GM12878 (cell line): ENCODE data around the gene DLG2. TPM values are rescaled to one million over a fixed set of nuclear protein-coding genes. Genes with fewer than 3 reads are reported as not detected.

ENCODE experiments used
- ATAC-seq: fragments of 200-7000 bp; cut with Tn5 transposase; 3 replicates; pipeline ENCODE4 v1.9.1; 2020; ENCODE audit warnings: mild to moderate bottlenecking, moderate library complexity
- BruUV-seq: library from RNA; stranded (reverse); fragments of 400-500 nt; replicated peaks from 2 replicates; lab custom pipeline; 2021; lab: Mats Ljungman, UMichigan
- CTCF ChIA-PET: fragments of 300-600 bp; sonication (Branson Sonifier 250); formaldehyde crosslinking; extraction: SDS; loops from one replicate; lab custom pipeline; 2021; ENCODE audit warnings: inconsistent platforms; lab: Yijun Ruan, JAX
- POLR2A ChIA-PET: fragments of 350-600 bp; formaldehyde crosslinking; extraction: SDS; loops from one replicate; lab custom pipeline; 2021; ENCODE audit warnings: inconsistent platforms; lab: Charles Lee
- RAD21 ChIA-PET: fragments of 300-600 bp; sonication (Branson Sonifier 250); formaldehyde crosslinking; loops from one replicate; lab custom pipeline; 2023; ENCODE audit warnings: antibody characterized with exemption; ENCODE audit not compliant: unreplicated experiment; lab: Charles Lee
- SMC1A ChIA-PET: fragments of 300-600 bp; sonication (Branson Sonifier 250); formaldehyde crosslinking; loops from one replicate; lab custom pipeline; 2023; ENCODE audit not compliant: unreplicated experiment, uncharacterized antibody; lab: Charles Lee
- DNase-seq: peaks from one replicate; pipeline ENCODE4 v3.0.0-alpha.2; 2011; ENCODE audit warnings: low read depth, low spot score
- FAIRE-seq: peaks from 3 replicates; lab custom pipeline; 2011; peaks lifted over from hg19 to GRCh38; lab: Jason Lieb, UNC
- H2AFZ ChIP-seq: 2 replicates; pipeline ENCODE4 v1.6.0; 2011; ENCODE audit warnings: low read depth, low read length, control low read depth; ENCODE audit not compliant: control insufficient read depth
- H3K27ac ChIP-seq: 2 replicates; pipeline ENCODE4 v1.5.1; 2011; ENCODE audit warnings: control low read depth; ENCODE audit not compliant: control insufficient read depth, insufficient read depth
- H3K27me3 ChIP-seq, 2 experiments: replicated peaks in 1 of 2; 2 replicates each; pipeline versions ENCODE4 v1.6.0 to v1.6.1; 2011; ENCODE audit warnings: low read length in 1 of 2; ENCODE audit not compliant: control insufficient read depth in 2 of 2, insufficient read depth in 2 of 2
- H3K36me3 ChIP-seq, 2 experiments: 2 replicates each; pipeline ENCODE4 v1.5.1; 2011; ENCODE audit warnings: low read length in 1 of 2; ENCODE audit not compliant: control insufficient read depth in 2 of 2, insufficient read depth in 2 of 2
- H3K4me1 ChIP-seq: 2 replicates; pipeline ENCODE4 v1.6.1; 2011; ENCODE audit warnings: mild to moderate bottlenecking, low read length, moderate library complexity, mixed read lengths; ENCODE audit not compliant: control insufficient read depth, insufficient read depth
- H3K4me2 ChIP-seq: 2 replicates; pipeline ENCODE4 v1.6.0; 2011; ENCODE audit warnings: control low read depth; ENCODE audit not compliant: control insufficient read depth, insufficient read depth
- H3K4me3 ChIP-seq: fragments of 200-600 bp; sonication (generic); 2 replicates; pipeline ENCODE4 v1.5.1; 2016
- H3K79me2 ChIP-seq: 2 replicates; pipeline ENCODE4 v1.6.0; 2011; ENCODE audit warnings: low read length; ENCODE audit not compliant: control insufficient read depth, insufficient read depth
- H3K9ac ChIP-seq: 2 replicates; pipeline ENCODE4 v1.8.0; 2011; ENCODE audit warnings: low read length, control low read depth, mixed read lengths; ENCODE audit not compliant: control insufficient read depth, insufficient read depth
- H3K9me3 ChIP-seq: replicated peaks from 3 replicates; pipeline ENCODE4 v1.5.1; 2011; ENCODE audit warnings: mild to moderate bottlenecking, low read length; ENCODE audit not compliant: control insufficient read depth, insufficient read depth
- H4K20me1 ChIP-seq: 2 replicates; pipeline ENCODE4 v1.6.0; 2011; ENCODE audit not compliant: control insufficient read depth, insufficient read depth
- BRCA1 ChIP-seq: IDR thresholded peaks from 2 replicates; pipeline ENCODE4 v1.6.1; 2011; ENCODE audit warnings: low read depth, low read length, improper control_type of control experiment
- EGR1 ChIP-seq, 2 experiments: IDR thresholded peaks; 1 replicate in 1 of 2; 2 replicates in 1 of 2; pipeline ENCODE4 v1.6.1; 2011 to 2012; ENCODE audit warnings: low read depth in 2 of 2, low read length in 2 of 2, borderline replicate concordance in 1 of 2, mild to moderate bottlenecking in 1 of 2, moderate library complexity in 1 of 2
- HCFC1 ChIP-seq: fragments of 150-350 bp; IDR thresholded peaks from 2 replicates; pipeline ENCODE4 v1.6.1; 2014; ENCODE audit warnings: low read length
- IKZF2 ChIP-seq, 2 experiments: fragments of 450-650 bp; IDR thresholded peaks; 2 replicates each; pipeline ENCODE4 v1.6.1; 2017; ENCODE audit warnings: mild to moderate bottlenecking in 2 of 2, moderate library complexity in 2 of 2
- NFYA ChIP-seq: IDR thresholded peaks from 2 replicates; pipeline ENCODE4 v1.6.1; 2011; ENCODE audit warnings: low read depth, mild to moderate bottlenecking, low read length, improper control_type of control experiment, borderline replicate concordance
- PML ChIP-seq: IDR thresholded peaks from 2 replicates; pipeline ENCODE4 v1.6.1; 2012; ENCODE audit warnings: low read length, inconsistent platforms
- RUNX3 ChIP-seq: IDR thresholded peaks from 2 replicates; pipeline ENCODE4 v1.6.1; 2012; ENCODE audit warnings: low read length, inconsistent platforms
- TAF1 ChIP-seq: IDR thresholded peaks from 2 replicates; pipeline ENCODE4 v1.6.1; 2011; ENCODE audit warnings: mild to moderate bottlenecking, low read depth, low read length, borderline replicate concordance
- TARDBP ChIP-seq: IDR thresholded peaks from 2 replicates; pipeline ENCODE4 v1.6.1; 2016; ENCODE audit warnings: borderline replicate concordance
- TBL1XR1 ChIP-seq: IDR thresholded peaks from 2 replicates; pipeline ENCODE4 v1.6.1; 2012; ENCODE audit warnings: low read depth, low read length, improper control_type of control experiment
- TCF7 ChIP-seq: IDR thresholded peaks from 2 replicates; pipeline ENCODE4 v1.6.1; 2014; ENCODE audit warnings: antibody characterized with exemption, borderline replicate concordance
- ZBTB4 ChIP-seq: fragments of 450-650 bp; formaldehyde crosslinking; IDR thresholded peaks from 2 replicates; pipeline ENCODE4 v1.4.0; 2022; ENCODE audit warnings: mild to moderate bottlenecking, moderate library complexity
- ZNF687 ChIP-seq: fragments of 450-650 bp; IDR thresholded peaks from 2 replicates; pipeline ENCODE4 v1.6.1; 2017; ENCODE audit warnings: mild to moderate bottlenecking, moderate library complexity
- in situ Hi-C: fragments of 300-500 bp; cut with MboI; formaldehyde crosslinking; loops from 9 replicates; pipeline ENCODE4 v1.14.3; 2018; ENCODE audit warnings: mixed read lengths
- intact Hi-C: fragments of 100-400 bp; cut with micrococcal nuclease; formaldehyde crosslinking; loops from one replicate; pipeline ENCODE4 v1.14.2; 2022; ENCODE audit not compliant: unreplicated experiment
- polyA plus RNA-seq, 11 experiments: library from polyadenylated mRNA; depleted of rRNA in 4 of 11; unstranded in 6 of 11; stranded (reverse) in 5 of 11; fragments of >200 nt; fragmentation: Nextera tagmentation in 4 of 11; fragmentation: Illumina TruSeq in 1 of 11; extraction: Ambion mirVana in 4 of 11; extraction: Trizol in 1 of 11; gene quantifications; 1 replicate in 1 of 11; 2 replicates in 10 of 11; pipeline versions ENCODE4 v1.2.1 to v1.2.3, GENCODE V29; 2011 to 2016; ENCODE audit warnings: inconsistent platforms in 2 of 11, missing spikeins in 2 of 11, low read depth in 1 of 11
- total RNA-seq, 4 experiments: library from RNA; depleted of rRNA in 3 of 4; stranded (reverse); fragments of >200 nt in 3 of 4; fragmentation: Illumina TruSeq in 1 of 4; extraction: Trizol in 1 of 4; gene quantifications; 2 replicates each; pipeline versions ENCODE4 v1.2.1 to v1.2.3, GENCODE V29; 2013 to 2021
- TF ChIP-seq, protein P1 (sequence below), 3 experiments: IDR thresholded peaks in 2 of 3; conservative IDR thresholded peaks in 1 of 3; 2 replicates each; pipeline ENCODE4 v1.5.1; 2011; ENCODE audit warnings: low read depth in 3 of 3, low read length in 3 of 3, mild to moderate bottlenecking in 3 of 3, control low read depth in 2 of 3, moderate library complexity in 2 of 3, inconsistent platforms in 1 of 3, mixed read lengths in 1 of 3; ENCODE audit not compliant: control insufficient read depth in 2 of 3, insufficient read depth in 1 of 3; ENCODE audit errors: extremely low read depth in 1 of 3
- TF ChIP-seq, protein P2 (sequence below): IDR thresholded peaks from 2 replicates; pipeline ENCODE4 v1.6.1; 2011; ENCODE audit warnings: low read depth, mild to moderate bottlenecking, low read length, moderate library complexity, borderline replicate concordance; ENCODE audit errors: extremely low read depth

DLG2 gene
- total and polyA plus RNA-seq, 10 of the 15 experiments (the other 5 are each of a cell fraction or from before 2014, with no cell fraction given): 0.09 to 0.98 (median 0.35) TPM

GRCh38 chr11:84691830-84692229, 935.3 kb downstream of the DLG2 start (continued):
- TF ChIP-seq TAF1: no peak
- TF ChIP-seq EGR1 (IDR thresholded peaks at IDR 0.05; ENCODE audit: borderline replicate concordance in 1 of 2, low read depth in 2 of 2, low read length in 2 of 2): no peak
- no peak for TF ChIP-seq PML
- no peak for TF ChIP-seq TBL1XR1
- TF ChIP-seq, protein P1, sequence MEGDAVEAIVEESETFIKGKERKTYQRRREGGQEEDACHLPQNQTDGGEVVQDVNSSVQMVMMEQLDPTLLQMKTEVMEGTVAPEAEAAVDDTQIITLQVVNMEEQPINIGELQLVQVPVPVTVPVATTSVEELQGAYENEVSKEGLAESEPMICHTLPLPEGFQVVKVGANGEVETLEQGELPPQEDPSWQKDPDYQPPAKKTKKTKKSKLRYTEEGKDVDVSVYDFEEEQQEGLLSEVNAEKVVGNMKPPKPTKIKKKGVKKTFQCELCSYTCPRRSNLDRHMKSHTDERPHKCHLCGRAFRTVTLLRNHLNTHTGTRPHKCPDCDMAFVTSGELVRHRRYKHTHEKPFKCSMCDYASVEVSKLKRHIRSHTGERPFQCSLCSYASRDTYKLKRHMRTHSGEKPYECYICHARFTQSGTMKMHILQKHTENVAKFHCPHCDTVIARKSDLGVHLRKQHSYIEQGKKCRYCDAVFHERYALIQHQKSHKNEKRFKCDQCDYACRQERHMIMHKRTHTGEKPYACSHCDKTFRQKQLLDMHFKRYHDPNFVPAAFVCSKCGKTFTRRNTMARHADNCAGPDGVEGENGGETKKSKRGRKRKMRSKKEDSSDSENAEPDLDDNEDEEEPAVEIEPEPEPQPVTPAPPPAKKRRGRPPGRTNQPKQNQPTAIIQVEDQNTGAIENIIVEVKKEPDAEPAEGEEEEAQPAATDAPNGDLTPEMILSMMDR (IDR thresholded peaks at IDR 0.05 in 2 of 3, conservative IDR thresholded peaks at IDR 0.05 in 1 of 3; ENCODE audit: control insufficient read depth in 2 of 3, extremely low read depth in 1 of 3, insufficient read depth in 1 of 3, low read depth in 3 of 3, low read length in 3 of 3): no peak
- TF ChIP-seq, protein P2, sequence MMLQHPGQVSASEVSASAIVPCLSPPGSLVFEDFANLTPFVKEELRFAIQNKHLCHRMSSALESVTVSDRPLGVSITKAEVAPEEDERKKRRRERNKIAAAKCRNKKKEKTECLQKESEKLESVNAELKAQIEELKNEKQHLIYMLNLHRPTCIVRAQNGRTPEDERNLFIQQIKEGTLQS: no peak
- no peak for TF ChIP-seq NFYA

DNA sequence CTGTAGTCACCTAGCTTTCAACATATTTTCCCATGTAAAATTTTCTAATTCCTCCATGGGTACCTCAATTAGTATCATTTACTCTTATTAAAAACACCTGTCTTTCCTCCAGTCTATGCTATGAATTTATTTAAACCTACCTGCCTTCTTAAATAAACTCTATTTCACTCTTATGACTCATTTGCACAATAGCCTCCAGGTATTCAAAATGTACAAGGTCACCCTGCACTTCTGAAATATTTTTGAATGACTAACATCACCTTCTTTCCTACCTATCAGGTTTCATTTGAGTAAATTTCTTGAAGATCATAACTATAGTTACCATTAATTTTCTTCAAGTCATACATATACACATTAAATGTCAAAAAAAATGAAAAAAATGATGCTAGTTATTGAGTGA, 939.7 kb downstream of the DLG2 start:
- Histone ChIP-seq H2AFZ (no peak overlapping the region), H3K79me2 (no peaks in the 10 kb centered on the region), H3K36me3 (no peaks in the 10 kb centered on the region), H3K9ac (no peak overlapping the region), H3K4me2 (no peak overlapping the region), H3K27ac (no peak overlapping the region), H3K4me3 (no peak overlapping the region), H3K27me3 (no peaks in the 10 kb centered on the region), H3K4me1 (no peaks in the 10 kb centered on the region), H4K20me1 (no peaks in the 10 kb centered on the region), H3K9me3 (no peaks in the 10 kb centered on the region)
- ChIA-PET POLR2A (no interaction called here), RAD21 (no interaction called here), CTCF (no interaction called here), SMC1A (no interaction called here)
- intact Hi-C loops (no loop called here), in situ Hi-C loops (no loop called here)
- no peak for FAIRE-seq
- no peak for DNase-seq
- no peak for ATAC-seq
- BruUV-seq: no TSS peak
- TF ChIP-seq ZNF687: no peak
- no peak for TF ChIP-seq IKZF2 (IDR thresholded peaks at IDR 0.05)
- TF ChIP-seq HCFC1: no peak
- TF ChIP-seq TARDBP: no peak
- TF ChIP-seq TCF7: no peak
- no peak for TF ChIP-seq BRCA1
- TF ChIP-seq ZBTB4 (CRISPR knock-in tag): no peak
- TF ChIP-seq RUNX3: no peak
